Loucy (cell line): Measurements from ENCODE around the gene CCDC182.

Source experiments
- EZH2phosphoT487 ChIP-seq: fragments of 200-600 bp; IDR thresholded peaks from 2 replicates; pipeline ENCODE4 v1.6.1; 2018; ENCODE audit warnings: antibody characterized with exemption, mild to moderate bottlenecking, moderate library complexity, borderline replicate concordance
- TF ChIP-seq, protein P1 (sequence below): fragments of 200-600 bp; sonication (generic); conservative IDR thresholded peaks from 2 replicates; pipeline ENCODE4 v1.5.1; 2014; ENCODE audit warnings: mild to moderate bottlenecking, antibody characterized with exemption, low read length

DNA sequence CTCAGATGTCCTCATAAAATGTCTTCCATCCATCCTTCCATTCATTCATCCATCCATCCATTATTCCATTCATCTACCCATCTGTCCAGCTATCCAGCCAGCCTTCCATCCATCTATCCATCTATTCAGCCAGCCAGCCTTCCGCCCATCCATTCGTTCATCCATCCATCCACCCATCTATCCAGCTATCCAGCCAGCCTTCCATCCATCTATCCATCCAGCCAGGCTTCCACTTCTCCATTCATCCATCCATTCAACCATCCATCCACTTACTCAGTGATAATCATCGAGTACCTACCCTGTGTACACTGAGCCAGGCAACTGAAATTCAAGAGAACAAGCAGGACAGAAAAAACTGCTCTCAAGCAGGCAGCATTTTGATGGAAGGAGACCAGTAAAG lies 4.6 kb upstream of the CCDC182 start:
- TF ChIP-seq EZH2phosphoT487, result no peak
- TF ChIP-seq, protein P1, sequence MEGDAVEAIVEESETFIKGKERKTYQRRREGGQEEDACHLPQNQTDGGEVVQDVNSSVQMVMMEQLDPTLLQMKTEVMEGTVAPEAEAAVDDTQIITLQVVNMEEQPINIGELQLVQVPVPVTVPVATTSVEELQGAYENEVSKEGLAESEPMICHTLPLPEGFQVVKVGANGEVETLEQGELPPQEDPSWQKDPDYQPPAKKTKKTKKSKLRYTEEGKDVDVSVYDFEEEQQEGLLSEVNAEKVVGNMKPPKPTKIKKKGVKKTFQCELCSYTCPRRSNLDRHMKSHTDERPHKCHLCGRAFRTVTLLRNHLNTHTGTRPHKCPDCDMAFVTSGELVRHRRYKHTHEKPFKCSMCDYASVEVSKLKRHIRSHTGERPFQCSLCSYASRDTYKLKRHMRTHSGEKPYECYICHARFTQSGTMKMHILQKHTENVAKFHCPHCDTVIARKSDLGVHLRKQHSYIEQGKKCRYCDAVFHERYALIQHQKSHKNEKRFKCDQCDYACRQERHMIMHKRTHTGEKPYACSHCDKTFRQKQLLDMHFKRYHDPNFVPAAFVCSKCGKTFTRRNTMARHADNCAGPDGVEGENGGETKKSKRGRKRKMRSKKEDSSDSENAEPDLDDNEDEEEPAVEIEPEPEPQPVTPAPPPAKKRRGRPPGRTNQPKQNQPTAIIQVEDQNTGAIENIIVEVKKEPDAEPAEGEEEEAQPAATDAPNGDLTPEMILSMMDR, result no peak
